GM12878 (cell line): ENCODE results near the gene DCBLD1. TPM values are rescaled to one million over a fixed set of nuclear protein-coding genes. Genes with fewer than 3 reads are reported as not detected.

ENCODE experiments used
- ATAC-seq: fragments of 200-7000 bp; cut with Tn5 transposase; 3 replicates; pipeline ENCODE4 v1.9.1; 2020; ENCODE audit warnings: mild to moderate bottlenecking, moderate library complexity
- BruUV-seq: library from RNA; stranded (reverse); fragments of 400-500 nt; replicated peaks from 2 replicates; lab custom pipeline; 2021; lab: Mats Ljungman, UMichigan
- CTCF ChIA-PET: fragments of 300-600 bp; sonication (Branson Sonifier 250); formaldehyde crosslinking; extraction: SDS; loops from one replicate; lab custom pipeline; 2021; ENCODE audit warnings: inconsistent platforms; lab: Yijun Ruan, JAX
- POLR2A ChIA-PET: fragments of 350-600 bp; formaldehyde crosslinking; extraction: SDS; loops from one replicate; lab custom pipeline; 2021; ENCODE audit warnings: inconsistent platforms; lab: Charles Lee
- RAD21 ChIA-PET: fragments of 300-600 bp; sonication (Branson Sonifier 250); formaldehyde crosslinking; loops from one replicate; lab custom pipeline; 2023; ENCODE audit warnings: antibody characterized with exemption; ENCODE audit not compliant: unreplicated experiment; lab: Charles Lee
- SMC1A ChIA-PET: fragments of 300-600 bp; sonication (Branson Sonifier 250); formaldehyde crosslinking; loops from one replicate; lab custom pipeline; 2023; ENCODE audit not compliant: unreplicated experiment, uncharacterized antibody; lab: Charles Lee
- DNase-seq: peaks from one replicate; pipeline ENCODE4 v3.0.0-alpha.2; 2011; ENCODE audit warnings: low read depth, low spot score
- FAIRE-seq: peaks from 3 replicates; lab custom pipeline; 2011; peaks lifted over from hg19 to GRCh38; lab: Jason Lieb, UNC
- H2AFZ ChIP-seq: 2 replicates; pipeline ENCODE4 v1.6.0; 2011; ENCODE audit warnings: low read depth, low read length, control low read depth; ENCODE audit not compliant: control insufficient read depth
- H3K27ac ChIP-seq: 2 replicates; pipeline ENCODE4 v1.5.1; 2011; ENCODE audit warnings: control low read depth; ENCODE audit not compliant: control insufficient read depth, insufficient read depth
- H3K27me3 ChIP-seq, 2 experiments: replicated peaks in 1 of 2; 2 replicates each; pipeline versions ENCODE4 v1.6.0 to v1.6.1; 2011; ENCODE audit warnings: low read length in 1 of 2; ENCODE audit not compliant: control insufficient read depth in 2 of 2, insufficient read depth in 2 of 2
- H3K36me3 ChIP-seq, 2 experiments: 2 replicates each; pipeline ENCODE4 v1.5.1; 2011; ENCODE audit warnings: low read length in 1 of 2; ENCODE audit not compliant: control insufficient read depth in 2 of 2, insufficient read depth in 2 of 2
- H3K4me1 ChIP-seq: 2 replicates; pipeline ENCODE4 v1.6.1; 2011; ENCODE audit warnings: mild to moderate bottlenecking, low read length, moderate library complexity, mixed read lengths; ENCODE audit not compliant: control insufficient read depth, insufficient read depth
- H3K4me2 ChIP-seq: 2 replicates; pipeline ENCODE4 v1.6.0; 2011; ENCODE audit warnings: control low read depth; ENCODE audit not compliant: control insufficient read depth, insufficient read depth
- H3K4me3 ChIP-seq: fragments of 200-600 bp; sonication (generic); 2 replicates; pipeline ENCODE4 v1.5.1; 2016
- H3K79me2 ChIP-seq: 2 replicates; pipeline ENCODE4 v1.6.0; 2011; ENCODE audit warnings: low read length; ENCODE audit not compliant: control insufficient read depth, insufficient read depth
- H3K9ac ChIP-seq: 2 replicates; pipeline ENCODE4 v1.8.0; 2011; ENCODE audit warnings: low read length, control low read depth, mixed read lengths; ENCODE audit not compliant: control insufficient read depth, insufficient read depth
- H3K9me3 ChIP-seq: replicated peaks from 3 replicates; pipeline ENCODE4 v1.5.1; 2011; ENCODE audit warnings: mild to moderate bottlenecking, low read length; ENCODE audit not compliant: control insufficient read depth, insufficient read depth
- H4K20me1 ChIP-seq: 2 replicates; pipeline ENCODE4 v1.6.0; 2011; ENCODE audit not compliant: control insufficient read depth, insufficient read depth
- CBFB ChIP-seq: IDR thresholded peaks from 2 replicates; pipeline ENCODE4 v1.6.1; 2016; ENCODE audit warnings: antibody characterized with exemption, low read depth
- EED ChIP-seq: sonication (generic); IDR thresholded peaks from 2 replicates; pipeline ENCODE4 v1.6.1; 2016; ENCODE audit warnings: antibody characterized with exemption, low read depth
- FOS ChIP-seq: IDR thresholded peaks from 3 replicates; pipeline ENCODE4 v1.6.1; 2011; ENCODE audit warnings: borderline replicate concordance; ENCODE audit not compliant: insufficient read length; ENCODE audit errors: extremely low read depth
- HCFC1 ChIP-seq: fragments of 150-350 bp; IDR thresholded peaks from 2 replicates; pipeline ENCODE4 v1.6.1; 2014; ENCODE audit warnings: low read length
- IRF4 ChIP-seq: IDR thresholded peaks from 2 replicates; pipeline ENCODE4 v1.6.1; 2011; ENCODE audit warnings: low read depth, low read length
- NFXL1 ChIP-seq: fragments of 450-650 bp; IDR thresholded peaks from 2 replicates; pipeline ENCODE4 v1.6.1; 2017; ENCODE audit warnings: antibody characterized with exemption, mild to moderate bottlenecking, borderline replicate concordance
- NFYA ChIP-seq: IDR thresholded peaks from 2 replicates; pipeline ENCODE4 v1.6.1; 2011; ENCODE audit warnings: low read depth, mild to moderate bottlenecking, low read length, improper control_type of control experiment, borderline replicate concordance
- NFYB ChIP-seq: IDR thresholded peaks from 2 replicates; pipeline ENCODE4 v1.6.1; 2011; ENCODE audit warnings: low read depth, mild to moderate bottlenecking, low read length, improper control_type of control experiment, moderate library complexity; ENCODE audit not compliant: insufficient read depth
- SMAD5 ChIP-seq: IDR thresholded peaks from 2 replicates; pipeline ENCODE4 v1.6.1; 2016; ENCODE audit warnings: antibody characterized with exemption, low read depth
- SMARCA5 ChIP-seq: fragments of 450-650 bp; IDR thresholded peaks from 2 replicates; pipeline ENCODE4 v1.6.1; 2017; ENCODE audit warnings: mild to moderate bottlenecking
- STAT3 ChIP-seq: IDR thresholded peaks from 2 replicates; pipeline ENCODE4 v1.6.1; 2011; ENCODE audit warnings: low read depth, low read length, improper control_type of control experiment
- TBL1XR1 ChIP-seq: IDR thresholded peaks from 2 replicates; pipeline ENCODE4 v1.6.1; 2012; ENCODE audit warnings: low read depth, low read length, improper control_type of control experiment
- WGBS: methylation state at CpG from one replicate; pipeline ENCODE4 v1.1.6; 2016; ENCODE audit warnings: low lambda C conversion rate; ENCODE audit not compliant: insufficient replicate concordance, insufficient coverage; ENCODE audit errors: missing lambda C conversion rate; 5-methylcytosine and 5-hydroxymethylcytosine counted together
- in situ Hi-C: fragments of 300-500 bp; cut with MboI; formaldehyde crosslinking; loops from 9 replicates; pipeline ENCODE4 v1.14.3; 2018; ENCODE audit warnings: mixed read lengths
- intact Hi-C: fragments of 100-400 bp; cut with micrococcal nuclease; formaldehyde crosslinking; loops from one replicate; pipeline ENCODE4 v1.14.2; 2022; ENCODE audit not compliant: unreplicated experiment
- polyA plus RNA-seq, 11 experiments: library from polyadenylated mRNA; depleted of rRNA in 4 of 11; unstranded in 6 of 11; stranded (reverse) in 5 of 11; fragments of >200 nt; fragmentation: Nextera tagmentation in 4 of 11; fragmentation: Illumina TruSeq in 1 of 11; extraction: Ambion mirVana in 4 of 11; extraction: Trizol in 1 of 11; gene quantifications; 1 replicate in 1 of 11; 2 replicates in 10 of 11; pipeline versions ENCODE4 v1.2.1 to v1.2.3, GENCODE V29; 2011 to 2016; ENCODE audit warnings: inconsistent platforms in 2 of 11, missing spikeins in 2 of 11, low read depth in 1 of 11
- total RNA-seq, 4 experiments: library from RNA; depleted of rRNA in 3 of 4; stranded (reverse); fragments of >200 nt in 3 of 4; fragmentation: Illumina TruSeq in 1 of 4; extraction: Trizol in 1 of 4; gene quantifications; 2 replicates each; pipeline versions ENCODE4 v1.2.1 to v1.2.3, GENCODE V29; 2013 to 2021
- TF ChIP-seq, protein P1 (sequence below): fragments of 450-650 bp; IDR thresholded peaks from 2 replicates; pipeline ENCODE4 v1.6.1; 2017; ENCODE audit warnings: borderline replicate concordance

Gene DCBLD1
- total and polyA plus RNA-seq, 10 of the 15 experiments (the other 5 are each of a cell fraction or from before 2014, with no cell fraction given) = 0.92 to 9.2 (median 8.3) TPM

DNA sequence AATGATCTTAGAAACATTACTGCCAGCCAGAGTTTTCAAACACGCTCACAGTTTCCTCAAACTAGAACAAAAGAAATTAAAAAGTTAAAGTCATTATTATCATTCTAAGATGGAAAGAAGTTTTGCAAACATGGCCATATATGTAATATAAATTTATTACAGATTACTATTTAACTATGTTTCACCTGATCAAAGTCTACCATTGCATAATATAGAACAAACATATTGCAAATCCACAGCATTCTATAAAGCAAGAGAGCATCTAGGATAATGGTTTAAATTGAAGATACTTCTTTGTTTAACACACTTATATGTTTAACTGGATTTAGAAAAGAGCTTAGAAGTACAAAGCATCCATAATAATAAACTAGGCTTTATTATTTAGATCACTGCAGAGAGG lies 26.2 kb upstream of the DCBLD1 start:
- CTCF ChIA-PET = interaction anchor here (1.6 kb wide), 1 partner anchor 148 kb away, joined by 3 read pairs; no protein-coding TSS in a partner anchor
- BruUV-seq = no TSS peak
- no peaks in the 10 kb centered on the region for H3K9me3 ChIP-seq
- TF ChIP-seq NFYA (no peak), STAT3 (no peak), IRF4 (no peak), SMARCA5 (no peak)
- TF ChIP-seq, all 136 proteins: peak for 0
- 0% methylated on average over 1 of the region's 1 CpG for WGBS
- no peak for FAIRE-seq
- ChIA-PET SMC1A (interaction anchor here (1.0 to 2.0 kb wide), 4 partner anchors 96 to 154 kb away, joined by 3 to 8 read pairs (median 3); no protein-coding TSS in a partner anchor), RAD21 (interaction anchor here (0.6 to 1.0 kb wide), 2 partner anchors 13 to 23 kb away, joined by 3 read pairs; no protein-coding TSS in a partner anchor), POLR2A (no interaction called here)
- Histone ChIP-seq H3K4me1 (no peaks in the 10 kb centered on the region), H3K4me2 (no peak overlapping the region), H2AFZ (no peak overlapping the region), H3K27me3 (no peaks in the 10 kb centered on the region), H3K79me2 (no peaks in the 10 kb centered on the region), H3K27ac (no peak overlapping the region), H3K4me3 (no peak overlapping the region), H3K9ac (no peak overlapping the region), H4K20me1 (no peaks in the 10 kb centered on the region), H3K36me3 (no peaks in the 10 kb centered on the region)
- intact Hi-C loops (no loop called here), in situ Hi-C loops (loop anchor here (10.0 kb wide), 1 partner anchor 379 kb away; no protein-coding TSS in a partner anchor)
- ATAC-seq = no peak
- DNase-seq = no peak

DNA sequence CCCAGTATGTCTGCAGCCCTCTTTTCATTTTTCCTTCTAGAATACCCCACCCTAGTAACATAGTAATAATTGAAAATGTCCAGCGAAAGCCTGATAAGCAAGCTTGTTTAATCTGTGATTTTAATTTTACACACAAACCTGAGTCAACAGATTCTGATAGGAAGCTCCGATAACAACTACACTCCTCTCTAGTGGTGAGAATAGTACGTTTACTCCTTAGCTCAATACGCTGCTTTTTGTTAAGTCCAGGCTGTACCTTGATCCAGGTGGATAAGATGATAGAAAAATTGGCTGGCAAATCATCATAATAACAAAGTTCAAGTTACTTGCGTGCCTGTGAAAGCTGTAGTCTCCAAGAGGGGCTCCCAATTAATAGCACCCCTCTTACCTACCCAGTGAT lies 25.5 kb upstream of the DCBLD1 start:
- TF ChIP-seq TBL1XR1 (no peak), SMARCA5 (no peak), NFYB (no peak), SMAD5 (no peak), IRF4 (no peak), EED (no peak), HCFC1 (no peak), FOS (no peak), CBFB (no peak), NFXL1 (no peak)
- TF ChIP-seq, protein P1, sequence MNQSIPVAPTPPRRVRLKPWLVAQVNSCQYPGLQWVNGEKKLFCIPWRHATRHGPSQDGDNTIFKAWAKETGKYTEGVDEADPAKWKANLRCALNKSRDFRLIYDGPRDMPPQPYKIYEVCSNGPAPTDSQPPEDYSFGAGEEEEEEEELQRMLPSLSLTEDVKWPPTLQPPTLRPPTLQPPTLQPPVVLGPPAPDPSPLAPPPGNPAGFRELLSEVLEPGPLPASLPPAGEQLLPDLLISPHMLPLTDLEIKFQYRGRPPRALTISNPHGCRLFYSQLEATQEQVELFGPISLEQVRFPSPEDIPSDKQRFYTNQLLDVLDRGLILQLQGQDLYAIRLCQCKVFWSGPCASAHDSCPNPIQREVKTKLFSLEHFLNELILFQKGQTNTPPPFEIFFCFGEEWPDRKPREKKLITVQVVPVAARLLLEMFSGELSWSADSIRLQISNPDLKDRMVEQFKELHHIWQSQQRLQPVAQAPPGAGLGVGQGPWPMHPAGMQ = no peak
- SMC1A ChIA-PET = interaction anchor here (0.7 to 2.0 kb wide), 7 partner anchors 15 to 148 kb away, joined by 3 to 8 read pairs (median 3); partner anchors contain the start of gene DCBLD1
- no peak for DNase-seq
- no peaks in the 10 kb centered on the region for H3K9me3 ChIP-seq
- no peak for FAIRE-seq
- no peaks in the 10 kb centered on the region for H3K27me3 ChIP-seq
- H4K20me1 ChIP-seq = no peaks in the 10 kb centered on the region
- no peak overlapping the region for H3K4me3 ChIP-seq
- intact Hi-C loops = no loop called here
- WGBS = 50% methylated on average over 5 of the region's 5 CpGs
- H3K4me2 ChIP-seq = no peak overlapping the region
- no TSS peak for BruUV-seq
- RAD21 ChIA-PET = interaction anchor here (1.0 kb wide), 1 partner anchor 14 kb away, joined by 3 read pairs; no protein-coding TSS in a partner anchor
- no peak overlapping the region for H3K9ac ChIP-seq
- H3K27ac ChIP-seq = no peak overlapping the region
- no peaks in the 10 kb centered on the region for H3K36me3 ChIP-seq
- in situ Hi-C loops = loop anchor here (10.0 kb wide), 1 partner anchor 378 kb away; no protein-coding TSS in a partner anchor
- no peak overlapping the region for H2AFZ ChIP-seq
- no peaks in the 10 kb centered on the region for H3K4me1 ChIP-seq
- no peak for ATAC-seq
- CTCF ChIA-PET = interaction anchor here (0.7 to 1.6 kb wide), 4 partner anchors 7 to 147 kb away, joined by 3 to 7 read pairs (median 4); no protein-coding TSS in a partner anchor
- H3K79me2 ChIP-seq = no peaks in the 10 kb centered on the region
- POLR2A ChIA-PET = no interaction called here
